ENCODE results near the gene ASRGL1. TPM values are rescaled to one million over a fixed set of nuclear protein-coding genes. Genes with fewer than 3 reads are reported as not detected.
A peak's percentile ranks its signal among the peaks of the same experiment; 100 is the strongest.

The ASRGL1 gene
- 10 to 100 TPM in 1 of 4 donors, 1 to 10 TPM in 3; 2.1 to 11.6 (median 6.7) TPM for total RNA-seq

GRCh38 chr11:62337303-62338181 lies at the start of gene ASRGL1:
ASRGL1 (plus strand) TSS chr11:62337448; CDS start chr11:62337978, 530 bp downstream.
- peak within 1 kb of the TSS; percentile 58 to 68 (median 66) for H3K27ac ChIP-seq (replicated peaks in 1 of 4)
- H3K4me3 ChIP-seq = peak within 1 kb of the TSS; percentile 61 to 83 (median 74)
- TF ChIP-seq POLR2A (IDR thresholded peaks at IDR 0.05; ENCODE audit: low read depth) (no peak), POLR2AphosphoS5 (IDR thresholded peaks at IDR 0.05) (peak; percentile 61 to 80), EP300 (IDR thresholded peaks at IDR 0.05) (no peak)
- TF ChIP-seq, protein P1, sequence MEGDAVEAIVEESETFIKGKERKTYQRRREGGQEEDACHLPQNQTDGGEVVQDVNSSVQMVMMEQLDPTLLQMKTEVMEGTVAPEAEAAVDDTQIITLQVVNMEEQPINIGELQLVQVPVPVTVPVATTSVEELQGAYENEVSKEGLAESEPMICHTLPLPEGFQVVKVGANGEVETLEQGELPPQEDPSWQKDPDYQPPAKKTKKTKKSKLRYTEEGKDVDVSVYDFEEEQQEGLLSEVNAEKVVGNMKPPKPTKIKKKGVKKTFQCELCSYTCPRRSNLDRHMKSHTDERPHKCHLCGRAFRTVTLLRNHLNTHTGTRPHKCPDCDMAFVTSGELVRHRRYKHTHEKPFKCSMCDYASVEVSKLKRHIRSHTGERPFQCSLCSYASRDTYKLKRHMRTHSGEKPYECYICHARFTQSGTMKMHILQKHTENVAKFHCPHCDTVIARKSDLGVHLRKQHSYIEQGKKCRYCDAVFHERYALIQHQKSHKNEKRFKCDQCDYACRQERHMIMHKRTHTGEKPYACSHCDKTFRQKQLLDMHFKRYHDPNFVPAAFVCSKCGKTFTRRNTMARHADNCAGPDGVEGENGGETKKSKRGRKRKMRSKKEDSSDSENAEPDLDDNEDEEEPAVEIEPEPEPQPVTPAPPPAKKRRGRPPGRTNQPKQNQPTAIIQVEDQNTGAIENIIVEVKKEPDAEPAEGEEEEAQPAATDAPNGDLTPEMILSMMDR (IDR thresholded peaks at IDR 0.05) = peak in 1 of 3 experiments; percentile 21
- WGBS = under 1% methylated on average over 51 of the region's 98 CpGs
- H3K4me1 ChIP-seq = peaks cover 4 to 24% (median 16%) of the 10 kb centered on the region in 4 donors
- H3K27me3 ChIP-seq = peaks cover 0 to 7% (median 0%) of the 10 kb centered on the region in 4 donors
- no peaks in the 10 kb centered on the region for H3K36me3 ChIP-seq
- intact Hi-C loops (cut with DNase I) = no loop called here
- H3K9me3 ChIP-seq = no peaks in the 10 kb centered on the region
- DNase-seq (ENCODE audit: extremely low spot score) = peak; percentile 94

GRCh38 chr11:62295504-62295903 lies 41.7 kb upstream of the ASRGL1 start:
- no peaks in the 10 kb centered on the region for H3K4me1 ChIP-seq
- intact Hi-C loops (cut with DNase I) = no loop called here
- WGBS = 42% methylated on average over 2 of the region's 2 CpGs
- no peaks in the 10 kb centered on the region for H3K36me3 ChIP-seq
- H3K9me3 ChIP-seq = no peaks in the 10 kb centered on the region
- H3K27me3 ChIP-seq = peaks cover 0 to 27% (median 0%) of the 10 kb centered on the region in 4 donors
- DNase-seq (ENCODE audit: extremely low spot score) = no peak
- TF ChIP-seq EP300 (IDR thresholded peaks at IDR 0.05) (no peak), POLR2A (IDR thresholded peaks at IDR 0.05; ENCODE audit: low read depth) (no peak), POLR2AphosphoS5 (IDR thresholded peaks at IDR 0.05) (no peak)
- TF ChIP-seq, protein P1 (IDR thresholded peaks at IDR 0.05) = no peak
- no peak overlapping the region for H3K27ac ChIP-seq (replicated peaks in 1 of 4)
- H3K4me3 ChIP-seq = no peak overlapping the region

- intact Hi-C loops (cut with DNase I) = no loop called here
- Histone ChIP-seq H3K4me1 (no peaks in the 10 kb centered on the region), H3K9me3 (no peaks in the 10 kb centered on the region), H3K4me3 (no peak within 1 kb of the TSS), H3K27ac (replicated peaks in 1 of 4) (no peak within 1 kb of the TSS), H3K27me3 (peaks cover 0 to 22% (median 0%) of the 10 kb centered on the region in 4 donors), H3K36me3 (no peaks in the 10 kb centered on the region)
- WGBS = 73% methylated on average over 4 of the region's 7 CpGs
- TF ChIP-seq, protein P1 (IDR thresholded peaks at IDR 0.05) = no peak
- TF ChIP-seq POLR2A (IDR thresholded peaks at IDR 0.05; ENCODE audit: low read depth) (no peak), EP300 (IDR thresholded peaks at IDR 0.05) (no peak), POLR2AphosphoS5 (IDR thresholded peaks at IDR 0.05) (no peak)
- DNase-seq (ENCODE audit: extremely low spot score) = no peak
Observed at GRCh38 chr11:62298975-62299374, 38.3 kb upstream of the ASRGL1 start, which contains the start of gene SCGB1D4. SCGB1D4 (minus strand) TSS chr11:62299075; CDS start chr11:62299010, 65 bp downstream.

GRCh38 chr11:62306227-62306626 lies 31.0 kb upstream of the ASRGL1 start:
- peaks cover 0 to 18% (median 0%) of the 10 kb centered on the region in 4 donors for H3K27me3 ChIP-seq
- H3K27ac ChIP-seq (replicated peaks in 1 of 4) = no peak overlapping the region
- 20% methylated on average over 6 of the region's 6 CpGs for WGBS
- peaks cover 0 to 13% (median 6%) of the 10 kb centered on the region in 4 donors for H3K9me3 ChIP-seq
- intact Hi-C loops (cut with DNase I) = no loop called here
- H3K4me1 ChIP-seq = peaks cover 0 to 5% (median 2%) of the 10 kb centered on the region in 4 donors
- TF ChIP-seq POLR2AphosphoS5 (IDR thresholded peaks at IDR 0.05) (no peak), EP300 (IDR thresholded peaks at IDR 0.05) (no peak), POLR2A (IDR thresholded peaks at IDR 0.05; ENCODE audit: low read depth) (no peak)
- TF ChIP-seq, protein P1 (IDR thresholded peaks at IDR 0.05) = no peak
- H3K36me3 ChIP-seq = no peaks in the 10 kb centered on the region
- no peak overlapping the region for H3K4me3 ChIP-seq
- DNase-seq (ENCODE audit: extremely low spot score) = no peak

Measured in esophagus muscularis mucosa (tissue), 4 donors.